ENCODE measurements around the gene ADRA2C.

ADRA2C gene

DNA sequence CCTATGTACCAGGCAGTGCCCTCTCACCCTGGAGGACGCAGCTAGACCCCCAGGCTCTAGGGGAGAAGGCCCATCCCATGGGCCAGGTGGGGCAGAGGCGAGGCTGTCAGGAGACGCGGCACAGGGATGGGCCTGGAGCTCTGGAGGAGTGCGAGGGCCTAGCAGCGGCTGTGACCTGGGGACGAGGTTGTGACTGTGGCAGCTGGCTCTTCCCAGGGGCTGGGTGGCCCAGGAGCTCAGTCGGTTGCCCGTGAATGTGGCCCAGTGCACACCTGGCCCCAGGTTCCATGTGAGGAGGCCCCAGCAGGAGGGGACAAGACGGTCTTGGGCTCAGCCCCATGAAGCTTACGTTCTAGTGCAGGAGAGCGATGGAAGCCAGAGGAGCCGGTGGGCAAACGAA is 31.0 kb upstream of the ADRA2C start:
- DNase-seq, result no peak

DNA sequence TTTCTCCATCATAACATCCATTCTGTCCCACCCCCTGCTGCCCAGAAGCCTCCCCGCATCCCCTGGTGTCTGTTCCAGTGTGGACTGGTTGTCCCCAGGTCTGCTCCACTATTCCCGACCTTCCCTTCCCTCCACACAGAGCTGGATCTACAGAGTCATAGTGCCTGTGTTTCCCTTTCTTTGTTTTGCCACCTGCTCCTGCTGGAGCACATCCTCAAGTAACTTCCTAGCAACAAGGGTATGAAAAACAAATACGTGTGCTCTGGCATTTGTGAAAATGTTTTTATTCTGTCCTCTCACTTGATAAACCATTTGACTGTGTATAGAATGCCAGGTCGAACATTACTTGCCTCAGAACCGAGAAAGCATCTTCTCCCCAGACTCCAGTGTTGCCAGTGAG is 29.9 kb upstream of the ADRA2C start:
- no peak for DNase-seq

DNA sequence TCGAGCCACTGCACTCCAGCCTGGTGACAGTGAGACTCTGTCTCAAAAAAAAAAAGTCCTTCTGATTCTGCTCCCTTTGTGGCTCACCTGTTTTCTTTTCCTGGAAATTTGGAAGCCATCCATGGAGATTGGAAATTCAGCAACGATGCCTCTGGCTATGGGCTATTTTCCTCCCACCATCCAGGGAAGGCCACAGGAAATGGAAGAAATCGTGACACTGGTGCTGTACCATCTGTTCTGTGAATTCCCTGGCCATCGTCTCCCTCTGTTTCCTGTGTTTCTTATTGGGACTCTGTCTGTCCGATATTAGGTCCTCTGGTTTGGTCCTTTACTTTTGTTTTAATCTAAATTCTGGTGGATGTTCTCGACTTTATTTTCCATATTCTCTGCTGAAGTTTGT is 29.4 kb upstream of the ADRA2C start:
- DNase-seq, result no peak

- no peak for DNase-seq
Measured at GRCh38 chr4:3739577-3739976, 26.6 kb upstream of the ADRA2C start.

GRCh38 chr4:3740256-3740655 is 25.9 kb upstream of the ADRA2C start:
- DNase-seq, result no peak

DNA sequence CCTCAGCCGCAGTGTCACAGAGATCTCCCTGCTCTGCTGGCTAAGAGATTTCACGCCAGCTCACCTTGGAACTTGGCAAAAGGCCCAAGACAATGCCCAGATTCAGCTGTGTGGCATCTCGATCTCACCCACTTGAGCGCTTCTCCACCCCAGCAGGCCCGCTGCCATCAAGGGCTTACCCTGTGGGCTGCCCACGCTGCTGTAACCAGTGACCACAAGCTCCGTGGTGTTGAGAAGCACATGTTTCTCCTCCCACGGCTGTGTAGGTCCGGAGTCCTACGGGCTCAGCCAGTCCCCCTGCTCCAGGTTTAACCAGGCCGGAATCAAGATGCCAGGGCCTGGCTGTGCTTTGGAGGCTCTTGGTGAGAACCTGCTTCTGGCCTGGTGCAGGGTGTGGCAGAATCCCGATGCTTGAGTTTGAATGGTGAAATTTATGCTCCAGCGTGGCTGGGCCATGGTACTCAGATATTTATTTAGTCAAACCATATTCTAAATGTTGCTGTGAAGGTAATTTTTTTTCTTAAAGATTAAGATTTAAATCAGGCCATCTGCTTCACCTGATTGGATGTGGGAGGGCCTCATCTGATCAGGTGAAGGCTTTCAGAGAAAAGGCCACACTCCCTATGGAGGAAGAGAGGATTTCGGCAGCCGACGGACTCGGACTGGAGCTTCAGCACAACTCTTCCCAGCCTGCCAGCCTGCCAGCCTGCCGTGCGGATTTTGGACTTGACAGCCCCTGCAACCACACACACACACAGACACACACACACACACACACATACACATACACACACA is 24.8 kb upstream of the ADRA2C start:
- no peak for DNase-seq

DNA sequence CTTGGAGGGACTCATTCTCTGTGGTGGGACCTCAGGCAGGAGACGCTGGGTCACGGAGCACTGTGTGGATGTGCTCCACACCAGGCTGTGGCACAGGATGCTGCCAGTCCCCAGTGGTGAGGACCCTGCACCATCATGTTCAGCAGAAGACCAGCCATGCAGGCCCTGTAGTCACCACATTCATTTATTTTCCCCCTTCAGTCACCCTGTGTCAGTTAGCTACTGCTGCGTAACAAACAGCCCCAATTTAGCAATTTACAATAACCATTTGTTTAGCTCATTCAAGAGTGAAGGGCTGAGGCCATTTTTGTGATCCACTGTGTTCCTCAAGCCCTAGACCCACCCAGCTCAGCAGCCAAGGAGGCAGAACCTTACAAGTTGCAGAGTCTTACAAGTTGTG is 23.6 kb upstream of the ADRA2C start:
- no peak for DNase-seq

DNA sequence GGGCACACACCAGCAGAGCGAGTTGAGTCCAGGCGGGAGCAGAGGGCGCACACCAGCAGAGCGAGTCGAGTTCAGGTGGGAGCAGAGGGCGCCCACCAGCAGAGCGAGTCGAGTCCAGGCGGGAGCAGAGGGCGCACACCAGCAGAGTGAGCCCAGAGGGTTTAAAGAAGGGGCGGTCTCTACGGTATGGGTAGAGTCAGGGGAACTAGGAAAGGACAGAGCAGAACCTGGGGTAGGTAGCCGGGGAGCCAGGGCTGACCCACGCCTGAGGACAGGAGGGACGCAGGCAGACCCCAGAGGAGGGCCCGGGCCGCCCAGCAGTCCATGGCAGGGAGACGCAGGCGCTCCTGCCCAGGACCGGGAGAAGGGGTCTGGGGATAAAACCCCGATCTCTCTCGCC is 22.0 kb upstream of the ADRA2C start:
- DNase-seq, result no peak

DNA sequence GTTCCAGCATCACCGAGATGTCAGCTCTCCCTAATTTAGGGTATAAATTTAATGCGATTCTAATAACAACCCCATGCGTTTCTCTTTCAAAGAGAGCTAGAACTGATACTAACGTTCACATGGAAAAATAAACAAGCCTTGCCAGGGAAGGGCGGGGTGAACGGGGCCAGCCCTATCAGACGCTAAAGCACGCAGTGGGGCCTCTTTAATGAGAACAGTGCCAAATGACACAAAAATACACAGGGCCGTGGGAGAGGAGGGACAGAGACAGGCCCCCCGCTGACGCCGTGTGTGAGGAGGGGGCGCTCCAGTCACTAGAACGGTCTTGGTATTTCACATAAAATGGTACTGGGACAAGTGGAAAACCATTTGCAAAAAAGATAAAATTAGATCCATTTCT is 21.3 kb upstream of the ADRA2C start:
- DNase-seq, result no peak

DNA sequence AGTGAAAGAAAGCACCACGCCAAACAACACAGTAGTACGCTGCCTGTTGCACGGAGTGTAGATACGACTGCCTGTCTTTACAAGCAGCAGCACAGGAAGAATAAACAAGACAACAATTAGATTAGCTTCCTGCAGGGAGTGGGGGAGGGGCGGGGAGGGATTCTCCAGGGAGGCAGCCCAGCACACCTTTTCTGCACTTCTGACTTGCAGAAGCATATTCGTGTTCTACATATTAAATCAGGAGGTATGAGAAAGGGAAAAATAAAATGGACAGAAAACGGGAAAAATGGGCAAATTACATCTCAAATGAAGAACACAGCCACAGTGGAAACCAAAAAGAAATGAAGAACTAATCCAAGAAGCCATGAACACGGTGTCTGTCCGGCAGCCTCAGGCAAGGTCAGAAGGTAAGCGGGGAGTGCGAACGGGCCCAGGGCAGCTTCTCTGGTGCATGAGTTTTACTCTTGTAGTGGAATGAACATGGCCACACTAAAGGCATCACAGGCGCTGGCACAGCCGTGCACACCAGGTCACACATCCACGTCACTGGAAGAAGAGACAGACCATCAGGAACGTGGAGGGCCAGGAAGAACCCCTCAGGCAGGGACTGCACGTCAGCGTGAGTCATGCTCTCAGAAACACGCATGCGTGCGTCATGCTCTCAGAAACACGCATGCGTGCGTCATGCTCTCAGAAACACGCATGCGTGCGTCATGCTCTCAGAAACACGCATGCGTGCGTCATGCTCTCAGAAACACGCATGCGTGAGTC is 20.1 kb upstream of the ADRA2C start:
- DNase-seq, result no peak

DNA sequence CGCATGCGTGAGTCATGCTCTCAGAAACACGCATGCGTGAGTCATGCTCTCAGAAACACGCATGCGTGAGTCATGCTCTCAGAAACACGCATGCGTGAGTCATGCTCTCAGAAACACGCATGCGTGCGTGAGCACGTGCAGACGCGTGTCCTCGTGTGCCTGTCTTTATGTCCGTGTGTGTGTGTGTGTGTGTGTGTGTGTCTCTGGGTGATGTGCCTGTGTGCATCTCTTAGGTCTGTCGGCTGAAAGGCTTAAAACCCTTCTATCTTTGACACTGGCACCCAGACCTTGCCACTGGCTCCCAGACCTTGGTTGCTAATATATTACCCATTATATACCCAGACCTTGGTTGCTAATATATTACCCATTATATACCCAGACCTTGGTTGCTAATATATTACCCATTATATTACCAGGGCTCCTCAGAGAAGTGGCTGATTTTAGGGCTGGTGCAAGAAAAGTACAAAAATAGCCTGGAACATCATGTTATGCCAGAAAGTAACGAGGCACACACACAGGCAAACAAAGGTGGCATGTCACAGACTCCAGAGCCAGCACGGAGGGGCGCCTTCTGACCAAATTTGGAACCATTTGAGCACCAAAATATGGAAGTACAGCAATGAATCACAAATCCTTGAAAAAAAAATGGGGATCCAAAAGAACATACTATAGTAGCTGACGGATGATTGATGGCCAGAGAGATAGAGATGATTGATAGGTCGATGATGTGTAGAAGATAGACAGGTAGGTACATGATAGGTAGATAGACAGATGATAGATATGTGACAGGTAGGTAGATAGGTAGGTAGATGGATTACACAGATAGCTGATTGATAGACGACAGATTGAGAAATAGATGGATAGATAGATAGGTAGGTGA is 19.2 kb upstream of the ADRA2C start:
- DNase-seq, result no peak

DNA sequence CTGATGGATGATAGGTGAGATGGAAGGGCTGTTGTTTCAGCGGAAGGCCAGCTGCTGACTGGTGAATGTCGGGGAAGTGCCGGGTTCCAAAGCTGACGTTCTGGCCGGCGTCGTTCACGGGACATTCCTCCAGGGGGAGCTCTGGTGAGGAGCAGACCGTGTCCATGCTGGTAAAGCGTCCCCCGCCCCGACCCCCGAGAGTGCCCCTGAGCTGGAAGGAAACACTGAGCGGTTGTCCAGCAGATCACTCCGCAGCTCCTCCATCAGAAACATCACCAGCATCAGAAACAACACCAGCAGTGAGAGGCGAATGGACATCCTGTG is 18.6 kb upstream of the ADRA2C start:
- DNase-seq, result no peak

DNA sequence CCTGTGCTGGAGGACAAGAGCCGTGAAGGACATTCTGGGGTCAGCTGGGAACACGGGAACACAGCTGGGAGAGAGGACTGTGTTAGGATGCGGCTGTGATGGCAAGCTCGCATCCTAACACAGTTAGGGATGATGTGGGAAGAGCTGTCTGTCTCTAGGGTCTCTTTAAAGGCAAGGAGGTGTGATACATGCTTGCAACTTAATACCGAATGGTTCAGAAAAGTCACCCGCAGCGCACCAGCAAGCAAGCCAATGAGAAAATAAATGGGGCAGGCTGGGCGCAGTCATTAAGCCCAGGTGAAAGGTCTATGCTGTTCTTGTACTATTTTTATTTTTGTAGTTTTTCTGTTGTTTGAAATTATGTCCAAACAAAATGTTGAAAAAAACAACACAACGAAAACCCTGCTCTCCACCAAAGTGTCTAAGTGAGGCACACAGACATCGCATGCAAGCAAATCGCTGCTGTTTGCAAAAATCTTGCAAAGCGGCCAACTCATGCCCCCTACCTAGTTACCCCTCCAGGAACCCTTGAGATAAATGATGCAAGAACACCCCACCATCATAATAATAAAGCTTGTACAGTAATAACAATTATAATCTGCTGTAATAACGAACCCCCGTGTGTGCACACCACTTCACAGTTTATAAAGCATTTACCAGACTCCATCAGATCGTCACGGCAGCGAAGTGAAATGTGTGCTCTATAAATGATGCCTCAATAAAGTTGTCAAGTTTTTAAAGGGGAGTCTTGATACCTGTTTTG is 17.9 kb upstream of the ADRA2C start:
- no peak for DNase-seq

DNA sequence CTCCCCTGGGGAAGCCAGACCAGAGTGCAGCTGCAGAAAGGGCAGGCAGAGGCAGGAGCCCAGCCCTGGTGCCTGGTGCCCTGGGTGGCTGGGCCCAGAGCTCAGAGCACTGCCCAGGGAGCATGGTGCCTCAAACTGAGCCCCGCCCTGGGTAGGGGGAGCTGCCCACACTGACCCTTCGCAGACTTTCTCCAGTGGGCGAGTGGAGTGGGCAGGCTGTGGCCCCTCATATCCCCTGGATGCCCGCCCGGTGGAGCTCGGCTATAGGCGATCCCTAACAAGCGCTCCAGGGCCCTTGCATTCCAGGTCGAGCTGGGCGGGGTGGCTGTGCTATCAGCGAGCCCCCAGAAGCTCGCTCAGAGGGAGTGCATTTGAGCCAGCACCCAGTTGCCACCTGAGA is 17.1 kb upstream of the ADRA2C start:
- DNase-seq, result no peak

- no peak for DNase-seq
Measured at GRCh38 chr4:3750334-3750733, 15.9 kb upstream of the ADRA2C start.

- no peak for DNase-seq
Measured at GRCh38 chr4:3752022-3752421, 14.2 kb upstream of the ADRA2C start.

- DNase-seq, result no peak
Measured at GRCh38 chr4:3753726-3754412, 12.3 kb upstream of the ADRA2C start.

DNA sequence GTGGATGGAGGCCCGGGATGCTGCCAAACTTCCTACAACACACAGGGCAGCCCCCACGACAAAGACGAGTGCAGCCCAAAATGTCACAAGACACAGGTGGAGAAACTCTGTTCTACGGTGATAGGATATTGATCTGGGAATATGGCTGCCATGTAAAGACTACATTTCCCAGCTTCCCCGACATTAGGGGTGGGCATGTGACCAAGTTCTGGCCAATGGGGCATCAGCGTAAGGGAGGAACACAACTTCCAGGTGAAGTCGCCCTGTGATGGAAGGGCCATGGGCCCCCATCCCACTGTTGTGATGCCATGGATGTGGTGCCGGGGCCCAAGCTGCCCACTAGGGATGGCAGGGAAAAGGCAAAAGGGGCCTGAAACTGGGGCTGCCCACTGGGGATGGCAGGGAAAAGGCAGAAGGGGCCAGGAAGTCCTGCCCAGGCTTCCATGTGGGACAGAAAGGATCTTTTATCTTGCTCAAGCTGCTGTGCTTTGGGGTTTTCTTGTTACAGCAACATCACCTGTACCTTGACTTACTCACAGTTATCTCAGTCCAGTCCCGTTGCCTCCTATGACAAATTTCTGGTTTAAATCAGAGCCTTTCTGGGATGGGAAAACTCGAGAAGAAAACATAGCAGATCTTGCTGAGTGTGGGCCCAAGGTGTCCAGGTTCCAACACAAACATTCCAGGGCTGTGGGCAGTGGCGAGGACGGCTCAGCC is 9.7 kb upstream of the ADRA2C start:
- no peak for DNase-seq

- DNase-seq, result no peak
Measured at GRCh38 chr4:3759236-3759635, 6.9 kb upstream of the ADRA2C start.

DNA sequence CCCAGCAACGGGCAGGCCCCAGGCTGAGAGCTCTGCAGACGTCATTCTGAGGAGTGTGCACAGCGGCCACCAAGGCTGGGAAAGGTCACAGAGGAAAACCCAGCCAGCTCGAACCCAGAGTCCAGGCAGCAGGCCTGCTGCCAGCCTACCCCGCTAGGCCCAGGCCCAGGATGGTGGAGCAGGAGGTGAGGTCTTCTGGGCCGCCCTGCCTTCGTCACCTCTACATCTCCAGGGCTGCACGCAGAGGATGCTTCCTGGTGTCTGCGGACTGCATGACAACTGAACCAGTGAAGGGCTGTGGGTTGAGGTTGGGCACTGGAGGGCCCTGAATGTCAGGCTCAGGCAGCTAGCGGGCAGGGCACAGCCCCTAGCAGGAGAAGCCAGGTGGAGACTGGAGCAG is 5.8 kb upstream of the ADRA2C start:
- no peak for DNase-seq

DNA sequence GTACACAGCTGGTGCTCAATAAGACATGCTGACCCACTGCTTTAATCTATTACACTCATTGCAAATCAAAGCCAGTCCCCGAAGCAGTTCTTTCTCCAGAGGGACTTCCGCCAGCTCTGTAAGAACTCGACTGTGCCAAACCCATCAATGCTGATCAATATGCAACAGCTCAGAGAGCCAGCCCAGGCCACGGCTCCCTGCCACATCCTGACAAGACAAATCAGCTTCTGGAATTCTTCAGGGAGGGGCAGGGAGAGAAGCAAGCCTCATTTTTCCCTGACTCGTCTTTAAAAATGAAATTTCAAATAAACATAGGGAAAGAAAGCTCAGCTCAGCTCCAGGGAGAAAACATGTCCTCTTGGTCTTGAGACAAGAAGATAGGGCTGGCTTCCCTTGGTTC is 5.3 kb upstream of the ADRA2C start:
- no peak for DNase-seq

- no peak for DNase-seq
Measured at GRCh38 chr4:3762264-3762663, 3.9 kb upstream of the ADRA2C start.
